ACC112 (cell line): ENCODE data around the gene ARMCX2.

ENCODE experiments used
- H2AFZ ChIP-seq: fragments of 200-600 bp; sonication (generic); one replicate; pipeline ENCODE4 v1.6.0; 2017; ENCODE audit warnings: antibody characterized with exemption, low read length; ENCODE audit not compliant: unreplicated experiment
- H3K27ac ChIP-seq: fragments of 200-600 bp; sonication (generic); 2 replicates; pipeline ENCODE4 v1.5.1; 2014; ENCODE audit warnings: low read depth, mild to moderate bottlenecking, antibody characterized with exemption, low read length, moderate library complexity
- H3K27me3 ChIP-seq: fragments of 200-600 bp; sonication (generic); 2 replicates; pipeline ENCODE4 v1.6.1; 2014; ENCODE audit warnings: mild to moderate bottlenecking, antibody characterized with exemption, low read length, moderate library complexity, mixed read lengths; ENCODE audit not compliant: insufficient read depth
- H3K36me3 ChIP-seq: fragments of 200-600 bp; sonication (generic); 2 replicates; pipeline ENCODE4 v1.6.1; 2016; ENCODE audit warnings: mild to moderate bottlenecking, antibody characterized with exemption, low read length, moderate library complexity, mixed read lengths; ENCODE audit not compliant: insufficient read depth
- H3K4me1 ChIP-seq: fragments of 200-600 bp; sonication (generic); one replicate; pipeline ENCODE4 v1.6.1; 2016; ENCODE audit warnings: low read length, mixed read lengths; ENCODE audit not compliant: insufficient read depth, unreplicated experiment, control insufficient read depth
- H3K4me3 ChIP-seq: fragments of 200-600 bp; sonication (generic); 2 replicates; pipeline ENCODE4 v1.5.1; 2014; ENCODE audit warnings: mild to moderate bottlenecking, low read depth, low read length
- H3K79me2 ChIP-seq: fragments of 200-600 bp; sonication (generic); one replicate; pipeline ENCODE4 v1.6.0; 2016; ENCODE audit warnings: low read length; ENCODE audit not compliant: control insufficient read depth, unreplicated experiment, insufficient read depth

The ARMCX2 gene

GRCh38 chrX:101659601-101660063, at the start of gene ARMCX2:
ARMCX2 (minus strand) TSS chrX:101659850; CDS start chrX:101657588, 2,262 bp downstream.
- peak within 1 kb of the TSS; percentile 93 for H3K4me3 ChIP-seq
- no peaks in the 10 kb centered on the region for H3K36me3 ChIP-seq
- H3K27me3 ChIP-seq: no peaks in the 10 kb centered on the region
- peaks cover 13% of the 10 kb centered on the region for H3K79me2 ChIP-seq
- no peak within 1 kb of the TSS for H3K27ac ChIP-seq
- peak within 1 kb of the TSS; percentile 85 for H2AFZ ChIP-seq
- peaks cover 4% of the 10 kb centered on the region for H3K4me1 ChIP-seq

DNA sequence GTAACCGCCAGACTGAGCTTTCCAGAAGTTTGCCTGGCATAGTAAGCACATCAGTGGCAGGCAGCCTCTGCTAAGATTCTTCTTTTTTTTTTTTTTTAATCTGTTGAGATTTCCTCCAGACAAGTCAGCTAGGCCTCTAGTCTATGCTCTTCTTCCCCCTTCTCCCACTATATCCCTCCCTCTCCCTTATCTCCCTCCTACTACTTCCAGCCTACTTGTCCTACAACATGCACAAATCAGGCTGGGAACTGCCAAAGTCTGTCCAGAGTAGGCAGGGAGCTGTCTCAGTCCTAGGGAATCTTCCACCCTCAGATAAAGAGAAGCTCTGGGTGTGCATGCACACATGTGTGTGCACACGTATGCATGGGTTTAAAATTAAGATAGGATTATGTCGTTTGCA, 49.7 kb upstream of the ARMCX2 start:
- Histone ChIP-seq H3K79me2 (no peaks in the 10 kb centered on the region), H3K36me3 (no peaks in the 10 kb centered on the region), H2AFZ (no peak overlapping the region), H3K27me3 (no peaks in the 10 kb centered on the region), H3K27ac (no peak overlapping the region), H3K4me3 (no peak overlapping the region), H3K4me1 (no peaks in the 10 kb centered on the region)

GRCh38 chrX:101708163-101708562, 48.5 kb upstream of the ARMCX2 start:
- no peaks in the 10 kb centered on the region for H3K4me1 ChIP-seq
- H3K27me3 ChIP-seq: no peaks in the 10 kb centered on the region
- H3K79me2 ChIP-seq: no peaks in the 10 kb centered on the region
- H3K36me3 ChIP-seq: no peaks in the 10 kb centered on the region
- H3K27ac ChIP-seq: no peak overlapping the region
- no peak overlapping the region for H2AFZ ChIP-seq
- no peak overlapping the region for H3K4me3 ChIP-seq

GRCh38 chrX:101693476-101693875, 33.8 kb upstream of the ARMCX2 start:
- Histone ChIP-seq H3K36me3 (no peaks in the 10 kb centered on the region), H3K27me3 (no peaks in the 10 kb centered on the region), H3K27ac (no peak overlapping the region), H3K79me2 (no peaks in the 10 kb centered on the region), H2AFZ (no peak overlapping the region), H3K4me3 (no peak overlapping the region), H3K4me1 (no peaks in the 10 kb centered on the region)

- Histone ChIP-seq H3K27me3 (no peaks in the 10 kb centered on the region), H3K4me1 (no peaks in the 10 kb centered on the region), H3K36me3 (no peaks in the 10 kb centered on the region), H2AFZ (no peak overlapping the region), H3K4me3 (no peak overlapping the region), H3K27ac (no peak overlapping the region), H3K79me2 (no peaks in the 10 kb centered on the region)
Observed at GRCh38 chrX:101691835-101692234, 32.2 kb upstream of the ARMCX2 start.

- no peak overlapping the region for H2AFZ ChIP-seq
- no peak overlapping the region for H3K4me3 ChIP-seq
- H3K27ac ChIP-seq: no peak overlapping the region
- H3K4me1 ChIP-seq: peaks cover 12% of the 10 kb centered on the region
- H3K36me3 ChIP-seq: no peaks in the 10 kb centered on the region
- no peaks in the 10 kb centered on the region for H3K27me3 ChIP-seq
- H3K79me2 ChIP-seq: no peaks in the 10 kb centered on the region
Observed at GRCh38 chrX:101686574-101686973, 26.9 kb upstream of the ARMCX2 start.

- no peak overlapping the region for H3K4me3 ChIP-seq
- H3K36me3 ChIP-seq: no peaks in the 10 kb centered on the region
Observed at GRCh38 chrX:101685923-101686322, 26.3 kb upstream of the ARMCX2 start.

GRCh38 chrX:101682723-101683122, 23.1 kb upstream of the ARMCX2 start:
- Histone ChIP-seq H3K79me2 (no peaks in the 10 kb centered on the region), H3K27ac (no peak overlapping the region), H3K4me1 (peaks cover 12% of the 10 kb centered on the region), H3K36me3 (no peaks in the 10 kb centered on the region), H3K4me3 (no peak overlapping the region), H2AFZ (peak overlapping the region; percentile 50), H3K27me3 (no peaks in the 10 kb centered on the region)

More at GRCh38 chrX:101685923-101686322, 26.3 kb upstream of the ARMCX2 start:
- no peaks in the 10 kb centered on the region for H3K27me3 ChIP-seq
- H3K27ac ChIP-seq: no peak overlapping the region
- no peak overlapping the region for H2AFZ ChIP-seq
- peaks cover 12% of the 10 kb centered on the region for H3K4me1 ChIP-seq
- no peaks in the 10 kb centered on the region for H3K79me2 ChIP-seq

DNA sequence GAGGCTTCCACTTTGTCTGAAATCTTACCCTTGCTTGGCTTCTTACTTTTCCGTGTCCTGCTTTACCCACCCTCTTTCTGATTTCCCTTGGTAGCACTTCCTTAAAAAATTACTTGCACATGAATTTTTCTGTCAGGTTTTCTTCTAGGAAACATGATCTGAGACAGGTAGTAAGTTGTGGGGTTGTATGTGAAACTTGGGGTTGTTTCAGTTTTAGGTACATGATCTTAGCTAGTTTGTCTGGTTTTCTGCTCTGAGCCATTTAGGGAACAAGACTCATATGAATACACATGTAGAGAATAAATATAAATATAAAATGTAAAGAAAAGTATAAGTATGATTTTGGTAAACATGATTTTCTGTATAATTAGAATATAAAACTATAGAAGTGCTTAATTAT, 17.4 kb upstream of the ARMCX2 start:
- no peaks in the 10 kb centered on the region for H3K36me3 ChIP-seq
- H3K4me1 ChIP-seq: no peaks in the 10 kb centered on the region
- no peak overlapping the region for H2AFZ ChIP-seq
- no peak overlapping the region for H3K27ac ChIP-seq
- no peaks in the 10 kb centered on the region for H3K79me2 ChIP-seq
- H3K27me3 ChIP-seq: no peaks in the 10 kb centered on the region
- no peak overlapping the region for H3K4me3 ChIP-seq

DNA sequence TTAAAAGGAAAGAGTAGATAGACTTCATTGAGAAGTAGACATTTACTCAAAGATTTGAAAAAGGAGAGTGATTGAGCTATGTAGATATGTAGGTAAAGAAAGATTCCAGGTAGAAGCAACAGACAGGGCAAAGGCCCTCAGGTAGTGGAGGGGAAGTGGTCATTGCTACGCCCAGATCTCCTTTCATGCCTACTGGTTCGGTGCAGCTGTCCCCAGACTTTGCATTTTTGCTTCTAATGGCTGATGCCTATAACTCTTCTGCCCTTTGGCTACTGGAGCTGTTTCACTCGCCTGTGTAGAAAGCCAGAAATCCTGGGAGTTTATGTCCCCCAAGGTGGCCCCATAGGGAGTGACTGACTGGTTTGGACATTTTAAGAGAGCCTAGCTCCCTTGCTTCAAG, 16.9 kb upstream of the ARMCX2 start:
- Histone ChIP-seq H3K4me1 (no peaks in the 10 kb centered on the region), H3K27me3 (no peaks in the 10 kb centered on the region), H3K27ac (no peak overlapping the region), H3K79me2 (no peaks in the 10 kb centered on the region), H3K4me3 (no peak overlapping the region), H3K36me3 (no peaks in the 10 kb centered on the region), H2AFZ (no peak overlapping the region)

- H3K79me2 ChIP-seq: no peaks in the 10 kb centered on the region
- H2AFZ ChIP-seq: no peak overlapping the region
- no peaks in the 10 kb centered on the region for H3K36me3 ChIP-seq
- H3K4me1 ChIP-seq: no peaks in the 10 kb centered on the region
- no peaks in the 10 kb centered on the region for H3K27me3 ChIP-seq
- no peak overlapping the region for H3K27ac ChIP-seq
- no peak overlapping the region for H3K4me3 ChIP-seq
Observed at GRCh38 chrX:101668143-101668542, 8.5 kb upstream of the ARMCX2 start.
